T-cell (primary cell): ENCODE results near the gene ZNF649. TPM values are rescaled to one million over a fixed set of nuclear protein-coding genes. Genes with fewer than 3 reads are reported as not detected.
"Not testable (repeated sequence)": the region's sequence is repeated elsewhere in the genome, so short reads cannot be mapped to it uniquely, and the experiment has no call there.

Experiments
- ATAC-seq, 4 experiments: fragments of 200-7000 bp in 3 of 4; fragments of 150-1000 bp in 1 of 4; cut with Tn5 transposase; replicated peaks in 1 of 4; 1 replicate in 3 of 4; 2 replicates in 1 of 4; pipeline ENCODE4 v1.10.0; 2021; ENCODE audit warnings: moderate library complexity in 3 of 4, mild to moderate bottlenecking in 2 of 4, moderate number of reproducible peaks in 1 of 4
- CTCF ChIA-PET, 2 donors: fragments of 300-600 bp; sonication (Branson Sonifier 250); formaldehyde crosslinking; loops; one replicate each; lab custom pipeline; 2022; ENCODE audit warnings: antibody characterized with exemption in 2 of 2; lab: Charles Lee
- POLR2A ChIA-PET, 2 donors: fragments of 300-600 bp; sonication (Branson Sonifier 250); formaldehyde crosslinking; loops; one replicate each; lab custom pipeline; 2022; ENCODE audit warnings: antibody characterized with exemption in 2 of 2; lab: Charles Lee
- DNase-seq, 35 experiments: peaks; one replicate each; pipeline versions ENCODE4 v3.0.0 to v3.0.0-alpha.2; 2013 to 2023
- H3K27ac ChIP-seq: one replicate; pipeline ENCODE4 v1.5.1; 2013; ENCODE audit warnings: low read length
- H3K27me3 ChIP-seq, 2 experiments: replicated peaks in 1 of 2; 1 replicate in 1 of 2; 2 replicates in 1 of 2; pipeline versions ENCODE4 v1.6.1 to v1.7.0; 2013; ENCODE audit warnings: low read length in 1 of 2, mixed read lengths in 1 of 2; ENCODE audit not compliant: control insufficient read depth in 2 of 2, insufficient read depth in 2 of 2; ENCODE audit errors: extremely low read depth in 1 of 2
- H3K36me3 ChIP-seq, 2 donors: 1 replicate in 1 of 2; 2 replicates in 1 of 2; pipeline versions ENCODE4 v1.6.1 to v1.7.0; 2013; ENCODE audit warnings: low read length in 1 of 2; ENCODE audit not compliant: control insufficient read depth in 2 of 2, insufficient read depth in 1 of 2; ENCODE audit errors: extremely low read depth in 1 of 2
- H3K4me1 ChIP-seq, 2 experiments: 1 replicate in 1 of 2; 2 replicates in 1 of 2; pipeline versions ENCODE4 v1.6.1 to v1.7.0; 2013; ENCODE audit warnings: low read length in 2 of 2, mixed read lengths in 1 of 2; ENCODE audit not compliant: insufficient read depth in 2 of 2, control insufficient read depth in 1 of 2; ENCODE audit errors: extremely low read depth in 1 of 2
- H3K4me3 ChIP-seq, 2 donors: 1 replicate in 1 of 2; 2 replicates in 1 of 2; pipeline versions ENCODE4 v1.5.1 to v1.7.0; 2013; ENCODE audit warnings: mild to moderate bottlenecking in 2 of 2, low read length in 1 of 2, moderate library complexity in 1 of 2; ENCODE audit not compliant: control insufficient read depth in 1 of 2; ENCODE audit errors: extremely low read depth in 1 of 2
- H3K9me3 ChIP-seq: 2 replicates; pipeline ENCODE4 v1.7.0; 2013
- H3K27ac Mint-ChIP-seq, 2 donors: one replicate each; pipeline ENCODE4 v1.8.0; 2020 to 2021; ENCODE audit warnings: mild to moderate bottlenecking in 2 of 2, mixed read lengths in 2 of 2
- H3K27me3 Mint-ChIP-seq, 2 donors: one replicate each; pipeline ENCODE4 v1.8.0; 2021 to 2022; ENCODE audit warnings: mixed read lengths in 2 of 2
- H3K36me3 Mint-ChIP-seq: one replicate; pipeline ENCODE4 v1.8.0; 2021; ENCODE audit warnings: mixed read lengths
- H3K4me1 Mint-ChIP-seq, 3 donors: one replicate each; pipeline ENCODE4 v1.8.0; 2020 to 2022; ENCODE audit warnings: mixed read lengths in 3 of 3, mild to moderate bottlenecking in 1 of 3
- H3K4me3 Mint-ChIP-seq, 3 donors: one replicate each; pipeline ENCODE4 v1.8.0; 2020 to 2022; ENCODE audit warnings: mild to moderate bottlenecking in 3 of 3, mixed read lengths in 3 of 3, moderate library complexity in 3 of 3
- H3K9me3 Mint-ChIP-seq, 3 donors: one replicate each; pipeline ENCODE4 v1.8.0; 2020 to 2022; ENCODE audit warnings: mixed read lengths in 3 of 3
- WGBS: methylation state at CpG from one replicate; pipeline ENCODE4 v1.1.5; 2013; ENCODE audit warnings: missing lambda C conversion rate; ENCODE audit not compliant: insufficient coverage; 5-methylcytosine and 5-hydroxymethylcytosine counted together
- total RNA-seq, 35 experiments: library from RNA in 6 of 35; stranded (reverse) in 6 of 35; fragments of 120-200 nt in 1 of 35; gene quantifications; one replicate each; pipeline versions ENCODE4 v1.2.1 to v1.2.4 and lab custom pipeline; 2013 to 2026

The ZNF649 gene
- total RNA-seq, 5 donors from 2014 or later (not counting 1 experiment from before 2014, with no cell fraction given) = 12.4 to 28.2 (median 23.8) TPM

DNA sequence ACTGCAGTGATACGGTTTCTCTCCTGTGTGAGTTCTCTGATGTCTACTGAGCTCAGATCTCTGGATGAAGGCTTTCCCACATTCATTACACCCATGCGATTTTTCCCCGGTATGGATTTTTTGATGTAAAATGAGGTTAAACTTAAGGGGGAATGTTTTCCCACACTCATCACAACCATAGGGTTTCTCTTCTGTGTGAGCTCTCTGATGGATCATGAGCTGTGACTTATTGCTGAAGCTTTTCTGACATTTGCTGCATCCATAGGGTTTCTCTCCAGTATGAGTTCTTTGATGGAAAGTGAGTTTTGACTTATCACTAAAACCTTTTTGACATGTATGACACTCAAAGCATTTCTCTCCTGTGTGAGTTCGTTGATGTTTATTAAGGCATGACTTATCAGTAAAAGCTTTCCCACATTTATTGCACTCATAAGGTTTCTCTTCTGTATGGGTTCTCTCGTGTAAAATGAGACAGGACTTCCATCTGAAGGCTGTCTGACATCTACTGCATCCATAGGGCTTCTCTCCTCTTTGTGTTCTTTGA is 10.6 kb upstream of the ZNF649 start:
- peaks cover 0 to 3% of the 10 kb centered on the region in 2 experiments for H3K27me3 ChIP-seq
- ChIA-PET CTCF (no interaction called here), POLR2A (no interaction called here)
- no peaks in the 10 kb centered on the region for H3K4me1 ChIP-seq
- no peak for ATAC-seq
- H3K4me3 ChIP-seq = no peak overlapping the region
- H3K36me3 Mint-ChIP-seq = peaks cover 24% of the 10 kb centered on the region
- no peak overlapping the region for H3K27ac Mint-ChIP-seq
- no peak overlapping the region for H3K27ac ChIP-seq
- no peak overlapping the region for H3K4me3 Mint-ChIP-seq
- no peak for DNase-seq
- WGBS = no CpG with 5 or more reads among the region's 5 CpGs
- peaks cover 41 to 60% (median 56%) of the 10 kb centered on the region in 3 donors for H3K9me3 Mint-ChIP-seq
- peaks cover 0 to 2% of the 10 kb centered on the region in 2 donors for H3K27me3 Mint-ChIP-seq
- no peaks in the 10 kb centered on the region for H3K4me1 Mint-ChIP-seq
- H3K9me3 ChIP-seq = peaks cover 23% of the 10 kb centered on the region
- no peaks in the 10 kb centered on the region for H3K36me3 ChIP-seq

DNA sequence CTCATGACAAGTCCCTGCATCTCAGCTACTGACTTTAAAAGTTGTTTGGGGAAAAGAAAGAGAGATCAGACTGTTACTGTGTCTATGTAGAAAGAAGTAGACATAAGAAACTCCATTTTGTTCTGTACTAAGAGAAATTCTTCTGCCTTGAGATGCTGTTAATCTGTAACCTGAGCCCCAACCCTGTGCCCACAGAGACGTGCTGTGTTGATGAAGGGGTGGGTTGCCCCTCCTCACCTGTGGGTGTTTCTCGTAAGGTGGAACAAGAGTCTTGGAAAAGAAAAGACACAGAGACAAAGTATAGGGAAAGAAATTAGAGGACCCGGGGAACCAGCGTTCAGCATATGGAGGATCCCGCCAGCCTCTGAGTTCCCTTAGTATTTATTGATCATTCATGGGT is 3.2 kb upstream of the ZNF649 start:
- H3K36me3 ChIP-seq, CTCF ChIA-PET, DNase-seq, H3K4me3 Mint-ChIP-seq, ATAC-seq, POLR2A ChIA-PET, H3K27ac ChIP-seq, H3K27ac Mint-ChIP-seq, H3K9me3 ChIP-seq: not testable (repeated sequence)
- peaks cover 5 to 14% of the 10 kb centered on the region in 2 experiments for H3K4me1 ChIP-seq
- peak overlapping the region in 1 of 2 donors; percentile 17 for H3K4me3 ChIP-seq
- H3K36me3 Mint-ChIP-seq = peaks cover 40% of the 10 kb centered on the region
- peaks cover 13 to 27% of the 10 kb centered on the region in 2 donors for H3K27me3 Mint-ChIP-seq
- WGBS = no CpG with 5 or more reads among the region's 5 CpGs
- peaks cover 9 to 52% (median 41%) of the 10 kb centered on the region in 3 donors for H3K9me3 Mint-ChIP-seq
- peaks cover 18 to 20% (median 20%) of the 10 kb centered on the region in 3 donors for H3K4me1 Mint-ChIP-seq
- H3K27me3 ChIP-seq = peaks cover 0 to 19% of the 10 kb centered on the region in 2 experiments

DNA sequence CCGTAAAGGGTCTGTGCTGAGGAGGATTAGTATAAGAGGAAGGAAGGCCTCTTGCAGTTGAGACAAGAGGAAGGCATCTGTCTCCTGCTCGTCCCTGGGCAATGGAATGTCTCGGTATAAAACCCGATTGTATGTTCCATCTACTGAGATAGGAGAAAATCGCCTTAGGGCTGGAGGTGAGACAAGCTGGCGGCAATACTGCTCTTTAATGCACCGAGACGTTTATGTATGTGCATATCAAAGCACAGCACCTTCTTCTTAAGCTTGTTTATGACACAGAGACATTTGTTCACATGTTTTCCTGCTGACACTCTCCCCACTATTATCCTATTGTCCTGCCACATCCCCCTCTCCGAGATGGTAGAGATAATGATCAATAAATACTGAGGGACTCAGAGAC is 1.3 kb upstream of the ZNF649 start:
- peaks cover 13 to 27% of the 10 kb centered on the region in 2 donors for H3K27me3 Mint-ChIP-seq
- H3K4me1 ChIP-seq = peaks cover 5 to 16% of the 10 kb centered on the region in 2 experiments
- H3K36me3 ChIP-seq, H3K27ac ChIP-seq, CTCF ChIA-PET, H3K9me3 ChIP-seq, DNase-seq, H3K4me3 Mint-ChIP-seq, ATAC-seq, POLR2A ChIA-PET, H3K4me3 ChIP-seq: not testable (repeated sequence)
- peaks cover 0 to 15% of the 10 kb centered on the region in 2 experiments for H3K27me3 ChIP-seq
- peaks cover 25 to 27% (median 26%) of the 10 kb centered on the region in 3 donors for H3K4me1 Mint-ChIP-seq
- 71% methylated on average over 5 of the region's 9 CpGs for WGBS
- peaks cover 4 to 55% (median 40%) of the 10 kb centered on the region in 3 donors for H3K9me3 Mint-ChIP-seq
- peaks cover 57% of the 10 kb centered on the region for H3K36me3 Mint-ChIP-seq
- peak overlapping the region in 1 of 2 donors; percentile 12 for H3K27ac Mint-ChIP-seq

DNA sequence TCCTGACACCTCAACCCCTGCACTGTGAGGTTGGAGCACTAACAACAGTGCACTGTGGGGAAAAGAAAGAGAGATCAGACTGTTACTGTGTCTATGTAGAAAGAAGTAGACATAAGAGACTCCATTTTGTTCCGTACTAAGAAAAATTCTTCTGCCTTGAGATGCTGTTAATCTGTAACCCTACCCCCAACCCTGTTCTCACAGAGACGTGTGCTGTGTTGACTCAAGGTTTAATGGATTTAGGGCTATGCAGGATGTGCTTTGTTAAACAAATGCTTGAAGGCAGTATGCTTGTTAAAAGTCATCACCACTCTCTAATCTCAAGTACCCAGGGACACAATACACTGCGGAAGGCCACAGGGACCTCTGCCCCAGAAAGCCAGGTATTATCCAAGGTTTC is 822 bp upstream of the ZNF649 start:
- H3K36me3 ChIP-seq, H3K4me3 Mint-ChIP-seq, CTCF ChIA-PET, POLR2A ChIA-PET, H3K27ac ChIP-seq, H3K9me3 ChIP-seq, H3K27ac Mint-ChIP-seq, DNase-seq, H3K4me3 ChIP-seq, ATAC-seq: not testable (repeated sequence)
- Mint-ChIP-seq H3K9me3 (peaks cover 4 to 59% (median 41%) of the 10 kb centered on the region in 3 donors), H3K4me1 (peaks cover 26 to 27% (median 27%) of the 10 kb centered on the region in 3 donors), H3K27me3 (peaks cover 13 to 27% of the 10 kb centered on the region in 2 donors), H3K36me3 (peaks cover 62% of the 10 kb centered on the region)
- peaks cover 0 to 15% of the 10 kb centered on the region in 2 experiments for H3K27me3 ChIP-seq
- peaks cover 5 to 16% of the 10 kb centered on the region in 2 experiments for H3K4me1 ChIP-seq
- WGBS = no CpG with 5 or more reads among the region's 3 CpGs

DNA sequence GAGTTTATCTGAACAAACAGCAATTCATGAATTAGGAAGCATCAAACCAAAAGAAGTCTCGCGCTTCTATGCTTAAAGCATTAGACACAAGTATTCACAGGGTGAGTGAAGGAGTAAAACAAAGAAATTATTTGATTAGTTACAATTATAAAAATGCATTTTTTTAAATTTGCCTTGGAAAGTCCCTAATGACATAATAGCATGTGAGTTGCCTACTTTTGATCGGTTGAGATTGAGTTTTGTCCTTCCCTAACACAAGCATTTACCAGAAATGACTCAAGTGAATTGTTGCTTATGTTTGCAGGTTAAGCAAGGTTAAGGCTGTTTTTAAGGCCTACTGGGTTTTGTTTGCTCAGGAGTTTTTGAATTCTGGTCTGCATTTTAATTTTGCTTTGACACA is 389 bp upstream of the ZNF649 start:
- ChIA-PET POLR2A (no interaction called here), CTCF (no interaction called here)
- Mint-ChIP-seq H3K36me3 (peaks cover 63% of the 10 kb centered on the region), H3K27me3 (peaks cover 9 to 27% of the 10 kb centered on the region in 2 donors), H3K4me3 (peak overlapping the region; percentile 88 to 100 (median 99)), H3K4me1 (peaks cover 26 to 27% (median 27%) of the 10 kb centered on the region in 3 donors), H3K9me3 (peaks cover 8 to 60% (median 45%) of the 10 kb centered on the region in 3 donors), H3K27ac (peak overlapping the region in 1 of 2 donors; percentile 96)
- peaks cover 0 to 15% of the 10 kb centered on the region in 2 experiments for H3K27me3 ChIP-seq
- H3K9me3 ChIP-seq = peaks cover 2% of the 10 kb centered on the region
- DNase-seq (no peak), ATAC-seq (peak; percentile 13 to 25 (median 18))
- peaks cover 5 to 16% of the 10 kb centered on the region in 2 experiments for H3K4me1 ChIP-seq
- no CpG with 5 or more reads among the region's 3 CpGs for WGBS
- no peak overlapping the region for H3K27ac ChIP-seq
- peaks cover 3 to 7% of the 10 kb centered on the region in 2 donors for H3K36me3 ChIP-seq
- peak overlapping the region; percentile 86 to 94 for H3K4me3 ChIP-seq

DNA sequence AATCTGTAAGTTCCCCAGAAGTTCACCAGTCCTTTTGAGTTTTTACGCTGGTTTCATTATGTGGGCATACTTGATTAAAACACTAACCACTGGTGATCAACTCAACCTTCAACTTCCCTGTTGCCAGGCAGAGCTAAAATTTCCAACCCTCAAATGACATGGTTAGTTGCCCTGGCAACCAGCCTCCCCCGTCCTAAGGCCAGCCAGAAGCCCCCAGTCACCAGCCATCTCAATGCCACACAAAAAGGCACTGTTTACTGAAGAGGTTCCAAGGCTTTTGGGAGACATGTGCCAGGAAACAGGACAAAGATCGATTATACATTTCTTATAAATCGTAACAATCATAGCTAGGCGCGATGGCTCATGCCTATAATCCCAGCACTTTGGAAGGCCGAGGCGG is 1.6 kb downstream of the ZNF649 start:
- peaks cover 73% of the 10 kb centered on the region for H3K36me3 Mint-ChIP-seq

More for the DNA sequence above, 1.6 kb downstream of the ZNF649 start:
- peaks cover 10 to 55% (median 41%) of the 10 kb centered on the region in 3 donors for H3K9me3 Mint-ChIP-seq
- no peak for ATAC-seq
- Histone ChIP-seq H3K4me1 (peaks cover 5 to 16% of the 10 kb centered on the region in 2 experiments), H3K36me3 (peaks cover 18 to 22% of the 10 kb centered on the region in 2 donors), H3K9me3 (peaks cover 5% of the 10 kb centered on the region), H3K4me3 (peak overlapping the region in 1 of 2 donors; percentile 44), H3K27me3 (peaks cover 0 to 9% of the 10 kb centered on the region in 2 experiments), H3K27ac (no peak overlapping the region)
- DNase-seq = no peak
- 85% methylated on average over 8 of the region's 8 CpGs for WGBS
- H3K27me3 Mint-ChIP-seq = peaks cover 4 to 17% of the 10 kb centered on the region in 2 donors
- H3K4me3 Mint-ChIP-seq = peak overlapping the region; percentile 88 to 100 (median 99)
- CTCF ChIA-PET = no interaction called here
- H3K4me1 Mint-ChIP-seq = peaks cover 26 to 27% (median 27%) of the 10 kb centered on the region in 3 donors
- no peak overlapping the region for H3K27ac Mint-ChIP-seq
- POLR2A ChIA-PET = no interaction called here
